ENCODE measurements around the gene UBE2O. TPM values are rescaled to one million over a fixed set of nuclear protein-coding genes. Genes with fewer than 3 reads are reported as not detected.

UBE2O gene
- total and polyA plus RNA-seq, 2 donors (not counting 1 experiment from before 2014, with no cell fraction given), result 11.5 to 12.4 TPM

- no peak for TF ChIP-seq EZH2 (IDR thresholded peaks at IDR 0.05; ENCODE audit: low read length, missing control alignments)
- no peak for TF ChIP-seq CTCF (conservative IDR thresholded peaks at IDR 0.05 in 1 of 2, IDR thresholded peaks at IDR 0.05 in 1 of 2; ENCODE audit: low read depth in 1 of 2, low read length in 2 of 2)
- peak in 1 of 2 donors; percentile 45 for DNase-seq (ENCODE audit: low read depth in 2 of 2)
- Histone ChIP-seq H3K9me3 (ENCODE audit: control insufficient read depth, insufficient read depth, low read depth, low read length) (no peaks in the 10 kb centered on the region), H2AFZ (ENCODE audit: low read length) (peak overlapping the region; percentile 36), H3K36me3 (ENCODE audit: control insufficient read depth, insufficient read depth, low read length) (no peaks in the 10 kb centered on the region), H3K4me3 (replicated peaks in 1 of 4; ENCODE audit: control extremely low read depth in 1 of 4, insufficient read depth in 1 of 4, low read depth in 3 of 4, low read length in 4 of 4) (no peak overlapping the region), H3K79me2 (ENCODE audit: control insufficient read depth, insufficient read depth, low read length) (no peaks in the 10 kb centered on the region), H3K4me2 (ENCODE audit: extremely low read depth, insufficient read depth, low read length) (peak overlapping the region; percentile 40), H4K20me1 (ENCODE audit: control insufficient read depth, extremely low read depth, insufficient read depth, low read length) (no peaks in the 10 kb centered on the region), H3K9ac (ENCODE audit: insufficient read depth, low read length) (peak overlapping the region; percentile 5), H3K27ac (ENCODE audit: insufficient read depth, low read length) (peak overlapping the region; percentile 23), H3K4me1 (ENCODE audit: control insufficient read depth, extremely low read depth, insufficient read depth, low read length) (peaks cover 19% of the 10 kb centered on the region), H3K27me3 (ENCODE audit: control insufficient read depth, insufficient read depth, low read length) (no peaks in the 10 kb centered on the region)
These were observed 84.4 kb downstream of the UBE2O start for GRCh38 chr17:76368545-76368944.

GRCh38 chr17:76367642-76368041 is 85.3 kb downstream of the UBE2O start:
- H3K9me3 ChIP-seq (ENCODE audit: control insufficient read depth, insufficient read depth, low read depth, low read length), result no peaks in the 10 kb centered on the region
- no peak overlapping the region for H3K4me3 ChIP-seq (replicated peaks in 1 of 4; ENCODE audit: control extremely low read depth in 1 of 4, insufficient read depth in 1 of 4, low read depth in 3 of 4, low read length in 4 of 4)
- peaks cover 17% of the 10 kb centered on the region for H3K4me1 ChIP-seq (ENCODE audit: control insufficient read depth, extremely low read depth, insufficient read depth, low read length)
- no peak for DNase-seq (ENCODE audit: low read depth in 2 of 2)
- H4K20me1 ChIP-seq (ENCODE audit: control insufficient read depth, extremely low read depth, insufficient read depth, low read length), result no peaks in the 10 kb centered on the region
- H3K36me3 ChIP-seq (ENCODE audit: control insufficient read depth, insufficient read depth, low read length), result no peaks in the 10 kb centered on the region
- H3K27me3 ChIP-seq (ENCODE audit: control insufficient read depth, insufficient read depth, low read length), result no peaks in the 10 kb centered on the region
- H3K79me2 ChIP-seq (ENCODE audit: control insufficient read depth, insufficient read depth, low read length), result no peaks in the 10 kb centered on the region
- no peak overlapping the region for H3K4me2 ChIP-seq (ENCODE audit: extremely low read depth, insufficient read depth, low read length)
- H2AFZ ChIP-seq (ENCODE audit: low read length), result no peak overlapping the region
- no peak overlapping the region for H3K9ac ChIP-seq (ENCODE audit: insufficient read depth, low read length)
- H3K27ac ChIP-seq (ENCODE audit: insufficient read depth, low read length), result no peak overlapping the region
- TF ChIP-seq EZH2 (IDR thresholded peaks at IDR 0.05; ENCODE audit: low read length, missing control alignments), result no peak
- no peak for TF ChIP-seq CTCF (conservative IDR thresholded peaks at IDR 0.05 in 1 of 2, IDR thresholded peaks at IDR 0.05 in 1 of 2; ENCODE audit: low read depth in 1 of 2, low read length in 2 of 2)

- Histone ChIP-seq H3K79me2 (ENCODE audit: control insufficient read depth, insufficient read depth, low read length) (no peaks in the 10 kb centered on the region), H3K9ac (ENCODE audit: insufficient read depth, low read length) (no peak overlapping the region), H3K9me3 (ENCODE audit: control insufficient read depth, insufficient read depth, low read depth, low read length) (no peaks in the 10 kb centered on the region), H3K4me3 (replicated peaks in 1 of 4; ENCODE audit: control extremely low read depth in 1 of 4, insufficient read depth in 1 of 4, low read depth in 3 of 4, low read length in 4 of 4) (no peak overlapping the region), H4K20me1 (ENCODE audit: control insufficient read depth, extremely low read depth, insufficient read depth, low read length) (no peaks in the 10 kb centered on the region), H2AFZ (ENCODE audit: low read length) (no peak overlapping the region), H3K4me1 (ENCODE audit: control insufficient read depth, extremely low read depth, insufficient read depth, low read length) (peaks cover 13% of the 10 kb centered on the region), H3K27ac (ENCODE audit: insufficient read depth, low read length) (no peak overlapping the region), H3K36me3 (ENCODE audit: control insufficient read depth, insufficient read depth, low read length) (no peaks in the 10 kb centered on the region), H3K27me3 (ENCODE audit: control insufficient read depth, insufficient read depth, low read length) (no peaks in the 10 kb centered on the region), H3K4me2 (ENCODE audit: extremely low read depth, insufficient read depth, low read length) (no peak overlapping the region)
- TF ChIP-seq EZH2 (IDR thresholded peaks at IDR 0.05; ENCODE audit: low read length, missing control alignments) (no peak), CTCF (conservative IDR thresholded peaks at IDR 0.05 in 1 of 2, IDR thresholded peaks at IDR 0.05 in 1 of 2; ENCODE audit: low read depth in 1 of 2, low read length in 2 of 2) (no peak)
- DNase-seq (ENCODE audit: low read depth in 2 of 2), result no peak
These were observed 86.7 kb downstream of the UBE2O start for GRCh38 chr17:76366247-76366646.

Data from fibroblast of lung (primary cell).